H1 (cell line): ENCODE results near the gene MPPE1. TPM values are rescaled to one million over a fixed set of nuclear protein-coding genes. Genes with fewer than 3 reads are reported as not detected.

ENCODE experiments used
- CTCF ChIA-PET: fragments of 300-600 bp; sonication (Branson Sonifier 250); formaldehyde crosslinking; loops from one replicate; lab custom pipeline; 2021; ENCODE audit not compliant: partially characterized antibody; lab: Charles Lee
- POLR2A ChIA-PET: fragments of 300-600 bp; sonication (Branson Sonifier 250); formaldehyde crosslinking; loops from one replicate; lab custom pipeline; 2021; ENCODE audit warnings: inconsistent platforms; ENCODE audit not compliant: partially characterized antibody; lab: Charles Lee
- DNase-seq, 2 experiments: peaks; one replicate each; pipeline versions ENCODE4 v3.0.0 to v3.0.0-alpha.2; 2010 to 2022; ENCODE audit warnings: low spot score in 2 of 2, low read depth in 1 of 2, mixed read lengths in 1 of 2
- FAIRE-seq: peaks from 2 replicates; lab custom pipeline; 2011; peaks lifted over from hg19 to GRCh38; lab: Jason Lieb, UNC
- H2AFZ ChIP-seq: 2 replicates; pipeline ENCODE4 v1.8.1; 2012; ENCODE audit warnings: low read length, inconsistent platforms
- H2AK5ac ChIP-seq: 2 replicates; pipeline ENCODE4 v1.6.1; 2013; ENCODE audit warnings: low read depth, low read length
- H2BK120ac ChIP-seq: replicated peaks from 2 replicates; pipeline ENCODE3; 2013; ENCODE audit warnings: low read depth, low read length, inconsistent platforms
- H2BK12ac ChIP-seq: 2 replicates; pipeline ENCODE4 v1.6.1; 2013; ENCODE audit warnings: low read depth, low read length
- H2BK15ac ChIP-seq: 2 replicates; pipeline ENCODE4 v1.6.1; 2013; ENCODE audit warnings: low read length
- H2BK20ac ChIP-seq: 2 replicates; pipeline ENCODE4 v1.6.1; 2013; ENCODE audit warnings: low read length
- H2BK5ac ChIP-seq: 2 replicates; pipeline ENCODE4 v1.6.1; 2013; ENCODE audit warnings: low read depth, low read length
- H3K14ac ChIP-seq: 2 replicates; pipeline ENCODE4 v1.6.1; 2013; ENCODE audit warnings: inconsistent platforms; ENCODE audit not compliant: insufficient read length
- H3K18ac ChIP-seq: 2 replicates; pipeline ENCODE4 v1.6.1; 2013; ENCODE audit warnings: low read length; ENCODE audit errors: extremely low read depth
- H3K23ac ChIP-seq: 2 replicates; pipeline ENCODE4 v1.6.1; 2013; ENCODE audit warnings: inconsistent platforms; ENCODE audit not compliant: insufficient read length
- H3K23me2 ChIP-seq: 2 replicates; pipeline ENCODE4 v1.6.1; 2013; ENCODE audit warnings: low read depth, low read length
- H3K27ac ChIP-seq: 2 replicates; pipeline ENCODE4 v1.6.1; 2011; ENCODE audit warnings: low read depth, low read length, inconsistent platforms
- H3K27me3 ChIP-seq, 4 experiments: replicated peaks in 1 of 4; 1 replicate in 1 of 4; 2 replicates in 3 of 4; pipeline versions ENCODE4 v1.6.1 to v1.8.1; 2011 to 2013; ENCODE audit warnings: low read length in 3 of 4, mild to moderate bottlenecking in 3 of 4, inconsistent platforms in 2 of 4, mixed read lengths in 2 of 4, moderate library complexity in 1 of 4; ENCODE audit not compliant: control insufficient read depth in 3 of 4, insufficient read depth in 3 of 4; ENCODE audit errors: extremely low read depth in 1 of 4
- H3K36me3 ChIP-seq, 4 experiments: 2 replicates each; pipeline versions ENCODE4 v1.6.1 to v1.8.1; 2011 to 2013; ENCODE audit warnings: mild to moderate bottlenecking in 4 of 4, low read length in 3 of 4, moderate library complexity in 2 of 4, control low read depth in 1 of 4, inconsistent platforms in 1 of 4; ENCODE audit not compliant: insufficient read depth in 4 of 4, control insufficient read depth in 2 of 4
- H3K4ac ChIP-seq: replicated peaks from 2 replicates; pipeline ENCODE3; 2013; ENCODE audit warnings: low read length, low read depth, mixed read lengths, inconsistent platforms; ENCODE audit not compliant: insufficient read length
- H3K4me1 ChIP-seq, 4 experiments: replicated peaks in 1 of 4; 1 replicate in 1 of 4; 2 replicates in 3 of 4; pipeline versions ENCODE4 v1.6.1 to v1.8.1; 2011 to 2013; ENCODE audit warnings: low read length in 3 of 4, inconsistent platforms in 2 of 4, mixed read lengths in 1 of 4; ENCODE audit not compliant: insufficient read depth in 4 of 4, control insufficient read depth in 3 of 4
- H3K4me2 ChIP-seq, 2 experiments: 2 replicates each; pipeline versions ENCODE4 v1.6.1 to v1.8.1; 2011 to 2013; ENCODE audit warnings: low read depth in 2 of 2, low read length in 2 of 2, control low read depth in 1 of 2, inconsistent platforms in 1 of 2, mild to moderate bottlenecking in 1 of 2; ENCODE audit not compliant: insufficient read depth in 1 of 2
- H3K4me3 ChIP-seq, 4 experiments: fragments of 200-600, 300-600 bp in 1 of 4; sonication (generic), shearing (Covaris generic), sonication (Bioruptor Twin) in 1 of 4; 2 replicates each; pipeline versions ENCODE4 v1.5.1 to v1.8.1; 2011 to 2016; ENCODE audit warnings: low read length in 4 of 4, low read depth in 3 of 4, control low read depth in 2 of 4, inconsistent platforms in 2 of 4, mild to moderate bottlenecking in 2 of 4, mixed read lengths in 1 of 4, moderate library complexity in 1 of 4; ENCODE audit not compliant: insufficient read depth in 2 of 4; ENCODE audit errors: extremely low read depth in 1 of 4
- H3K56ac ChIP-seq: replicated peaks from 2 replicates; pipeline ENCODE3; 2013; ENCODE audit warnings: low read depth, mild to moderate bottlenecking, mixed read lengths, low read length, inconsistent platforms; ENCODE audit not compliant: insufficient read length
- H3K79me1 ChIP-seq: 2 replicates; pipeline ENCODE4 v1.6.1; 2013; ENCODE audit warnings: low read depth, low read length, control low read depth
- H3K79me2 ChIP-seq, 2 experiments: 2 replicates each; pipeline versions ENCODE4 v1.6.1 to v1.8.1; 2012 to 2013; ENCODE audit warnings: low read length in 2 of 2, mild to moderate bottlenecking in 2 of 2, inconsistent platforms in 1 of 2; ENCODE audit not compliant: insufficient read depth in 2 of 2, control insufficient read depth in 1 of 2
- H3K9ac ChIP-seq, 4 experiments: replicated peaks in 1 of 4; 1 replicate in 1 of 4; 2 replicates in 3 of 4; pipeline versions ENCODE4 v1.6.1 to v1.8.1; 2011 to 2013; ENCODE audit warnings: low read depth in 3 of 4, low read length in 3 of 4, control low read depth in 2 of 4, mild to moderate bottlenecking in 2 of 4, moderate library complexity in 2 of 4, inconsistent platforms in 1 of 4; ENCODE audit errors: extremely low read depth in 1 of 4
- H3K9me3 ChIP-seq, 2 experiments: 2 replicates each; pipeline versions ENCODE4 v1.6.1 to v1.8.1; 2012 to 2013; ENCODE audit warnings: mild to moderate bottlenecking in 2 of 2, moderate library complexity in 2 of 2, control low read depth in 1 of 2, inconsistent platforms in 1 of 2, low read depth in 1 of 2, low read length in 1 of 2, mixed read lengths in 1 of 2; ENCODE audit not compliant: insufficient read depth in 2 of 2
- H4K20me1 ChIP-seq, 2 experiments: replicated peaks in 1 of 2; 2 replicates each; pipeline versions ENCODE3 to v1.8.1; 2011 to 2013; ENCODE audit warnings: inconsistent platforms in 2 of 2, low read length in 2 of 2, mild to moderate bottlenecking in 1 of 2; ENCODE audit not compliant: insufficient read depth in 2 of 2, control insufficient read depth in 1 of 2
- H4K5ac ChIP-seq: 2 replicates; pipeline ENCODE4 v1.6.1; 2013; ENCODE audit warnings: low read length, low read depth, mixed read lengths, inconsistent platforms; ENCODE audit not compliant: insufficient read length
- H4K8ac ChIP-seq: 2 replicates; pipeline ENCODE4 v1.8.0; 2013; ENCODE audit warnings: mild to moderate bottlenecking, moderate library complexity, low read length, inconsistent platforms; ENCODE audit not compliant: insufficient read depth; ENCODE audit errors: extremely low read depth
- H4K91ac ChIP-seq: replicated peaks from 2 replicates; pipeline ENCODE3; 2013; ENCODE audit warnings: low read length, mixed read lengths, inconsistent platforms; ENCODE audit not compliant: insufficient read length
- BACH1 ChIP-seq: IDR thresholded peaks from 2 replicates; pipeline ENCODE4 v1.6.1; 2012; ENCODE audit warnings: low read length, improper control_type of control experiment
- CBX5 ChIP-seq: fragments of 300-800, 300-1000 bp; sonication (generic); IDR thresholded peaks from 2 replicates; pipeline ENCODE4 v1.7.1; 2016; ENCODE audit warnings: antibody characterized with exemption, low read length, low read depth
- EZH2 ChIP-seq: fragments of 200-600 bp; sonication (generic); IDR thresholded peaks from 2 replicates; pipeline ENCODE4 v1.7.1; 2012; ENCODE audit warnings: low read depth, mild to moderate bottlenecking, moderate library complexity, low read length, inconsistent platforms; ENCODE audit not compliant: severe bottlenecking
- GABPA ChIP-seq: IDR thresholded peaks from 2 replicates; pipeline ENCODE4 v1.6.1; 2011; ENCODE audit warnings: mild to moderate bottlenecking, low read length, moderate library complexity, borderline replicate concordance; ENCODE audit not compliant: insufficient read depth
- KDM4A ChIP-seq: IDR thresholded peaks from one replicate; pipeline ENCODE4 v1.7.1; 2012; ENCODE audit warnings: low read depth, mild to moderate bottlenecking, moderate library complexity, low read length, inconsistent platforms; ENCODE audit not compliant: severe bottlenecking
- SIRT6 ChIP-seq: IDR thresholded peaks from one replicate; pipeline ENCODE4 v1.7.1; 2012; ENCODE audit warnings: low read length, inconsistent platforms
- SP4 ChIP-seq: IDR thresholded peaks from 2 replicates; pipeline ENCODE4 v1.6.1; 2012; ENCODE audit warnings: low read length, inconsistent platforms
- WGBS, 2 experiments: shearing (Covaris generic) in 1 of 2; methylation state at CpG; one replicate each; pipeline versions ENCODE4 v1.1.6 to v1.1.7; 2013 to 2015; ENCODE audit warnings: low lambda C conversion rate in 2 of 2, mixed read lengths in 2 of 2, inconsistent platforms in 1 of 2, low coverage in 1 of 2, missing lambda C conversion rate in 1 of 2; ENCODE audit not compliant: insufficient replicate concordance in 2 of 2, insufficient coverage in 1 of 2, insufficient read length in 1 of 2; ENCODE audit errors: extremely low coverage in 1 of 2, missing lambda C conversion rate in 1 of 2; 5-methylcytosine and 5-hydroxymethylcytosine counted together
- polyA plus RNA-seq, 7 experiments: library from polyadenylated mRNA; depleted of rRNA in 3 of 7; stranded (reverse) in 5 of 7; unstranded in 2 of 7; fragments of >200 nt in 5 of 7; fragments of 200-250 nt in 2 of 7; gene quantifications; 1 replicate in 5 of 7; 2 replicates in 1 of 7; 4 replicates in 1 of 7; pipeline versions ENCODE4 v1.2.1 to v1.2.3, GENCODE V29; 2011 to 2013; ENCODE audit warnings: missing spikeins in 2 of 7, mixed read lengths in 2 of 7
- total RNA-seq: library from RNA; stranded (reverse); fragmentation: NEBNext Ultra II Directional; extraction: Animal tissue kit (Norgen Biotek cat#: 25700); gene quantifications from 2 replicates; pipeline ENCODE4 v1.2.1, GENCODE V29; 2021

Gene MPPE1
- total and polyA plus RNA-seq, 2 of the 8 experiments (the other 6 are each of a cell fraction or from before 2014, with no cell fraction given): 13.7 to 20.9 TPM

GRCh38 chr18:11887328-11888128 lies 20.6 kb downstream of the MPPE1 start:
- Histone ChIP-seq H3K4me1 (peaks cover 0 to 4% (median 1%) of the 10 kb centered on the region in 4 experiments; a peak in 2 of 7 replicates), H3K4ac (no peak overlapping the region), H4K20me1 (peaks cover 0 to 4% of the 10 kb centered on the region in 2 experiments), H3K9me3 (no peaks in the 10 kb centered on the region), H2BK20ac (no peak overlapping the region), H3K79me2 (no peaks in the 10 kb centered on the region), H2BK5ac (no peak overlapping the region), H2BK120ac (no peak overlapping the region), H2AFZ (no peak overlapping the region), H3K14ac (no peak overlapping the region), H3K27me3 (no peaks in the 10 kb centered on the region), H4K8ac (no peak overlapping the region), H2BK15ac (no peak overlapping the region), H3K36me3 (peaks cover 0 to 10% (median 4%) of the 10 kb centered on the region in 4 experiments; a peak in 4 of 8 replicates), H3K23me2 (no peaks in the 10 kb centered on the region), H3K23ac (peak overlapping the region; percentile 79), H3K79me1 (no peaks in the 10 kb centered on the region), H4K5ac (no peak overlapping the region), H3K4me3 (no peak overlapping the region), H3K18ac (no peak overlapping the region), H4K91ac (no peak overlapping the region), H3K27ac (no peak overlapping the region), H2BK12ac (no peak overlapping the region), H3K56ac (no peak overlapping the region), H2AK5ac (no peak overlapping the region), H3K9ac (no peak overlapping the region), H3K4me2 (no peak overlapping the region)
- ChIA-PET CTCF (interaction anchor here (0.7 to 2.2 kb wide), 10 partner anchors 8 to 155 kb away, joined by 3 to 11 read pairs (median 3); no protein-coding TSS in a partner anchor), POLR2A (interaction anchor here (0.7 to 1.1 kb wide), 4 partner anchors 8 to 47 kb away, joined by 3 to 5 read pairs (median 4); no protein-coding TSS in a partner anchor)
- no peak for DNase-seq
- FAIRE-seq: no peak
- no peak for TF ChIP-seq EZH2
- no peak for TF ChIP-seq SIRT6
- no peak for TF ChIP-seq GABPA
- no peak for TF ChIP-seq SP4
- TF ChIP-seq CBX5: no peak
- no peak for TF ChIP-seq BACH1
- no peak for TF ChIP-seq KDM4A
- WGBS, 2 experiments: 86% methylated on average over 8 of the region's 8 CpGs; no CpG with 5 or more reads in 1 of the 2 experiments
